ENCODE results near the gene IFIT3.

Gene IFIT3

DNA sequence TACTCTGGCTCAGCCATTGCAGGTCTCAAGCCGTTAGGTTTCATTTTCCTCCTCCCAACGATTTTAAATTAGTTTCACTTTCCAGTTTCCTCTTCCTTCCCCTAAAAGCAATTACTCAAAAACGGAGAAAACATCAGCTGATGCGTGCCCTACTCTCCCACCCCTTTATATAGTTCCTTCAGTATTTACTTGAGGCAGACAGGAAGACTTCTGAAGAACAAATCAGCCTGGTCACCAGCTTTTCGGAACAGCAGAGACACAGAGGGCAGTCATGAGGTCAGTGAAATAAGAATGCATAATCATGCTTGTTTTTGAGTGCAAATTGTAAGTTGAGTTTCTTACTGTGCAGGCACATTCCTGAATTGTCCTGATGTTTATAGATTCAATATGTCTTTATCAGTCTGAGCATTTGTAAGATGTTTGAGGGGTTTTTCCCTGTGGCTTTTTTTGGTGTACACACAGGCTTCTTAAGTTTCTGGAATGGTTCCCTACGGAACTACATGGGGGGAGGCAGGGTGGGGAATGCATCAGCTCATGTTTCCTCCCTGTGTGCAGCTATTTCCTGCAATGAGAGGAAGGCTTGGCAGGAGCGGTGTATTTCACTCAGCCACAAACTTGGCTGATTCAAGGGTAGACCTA, at the start of gene IFIT3 (continued):
- TF ChIP-seq, protein P1, sequence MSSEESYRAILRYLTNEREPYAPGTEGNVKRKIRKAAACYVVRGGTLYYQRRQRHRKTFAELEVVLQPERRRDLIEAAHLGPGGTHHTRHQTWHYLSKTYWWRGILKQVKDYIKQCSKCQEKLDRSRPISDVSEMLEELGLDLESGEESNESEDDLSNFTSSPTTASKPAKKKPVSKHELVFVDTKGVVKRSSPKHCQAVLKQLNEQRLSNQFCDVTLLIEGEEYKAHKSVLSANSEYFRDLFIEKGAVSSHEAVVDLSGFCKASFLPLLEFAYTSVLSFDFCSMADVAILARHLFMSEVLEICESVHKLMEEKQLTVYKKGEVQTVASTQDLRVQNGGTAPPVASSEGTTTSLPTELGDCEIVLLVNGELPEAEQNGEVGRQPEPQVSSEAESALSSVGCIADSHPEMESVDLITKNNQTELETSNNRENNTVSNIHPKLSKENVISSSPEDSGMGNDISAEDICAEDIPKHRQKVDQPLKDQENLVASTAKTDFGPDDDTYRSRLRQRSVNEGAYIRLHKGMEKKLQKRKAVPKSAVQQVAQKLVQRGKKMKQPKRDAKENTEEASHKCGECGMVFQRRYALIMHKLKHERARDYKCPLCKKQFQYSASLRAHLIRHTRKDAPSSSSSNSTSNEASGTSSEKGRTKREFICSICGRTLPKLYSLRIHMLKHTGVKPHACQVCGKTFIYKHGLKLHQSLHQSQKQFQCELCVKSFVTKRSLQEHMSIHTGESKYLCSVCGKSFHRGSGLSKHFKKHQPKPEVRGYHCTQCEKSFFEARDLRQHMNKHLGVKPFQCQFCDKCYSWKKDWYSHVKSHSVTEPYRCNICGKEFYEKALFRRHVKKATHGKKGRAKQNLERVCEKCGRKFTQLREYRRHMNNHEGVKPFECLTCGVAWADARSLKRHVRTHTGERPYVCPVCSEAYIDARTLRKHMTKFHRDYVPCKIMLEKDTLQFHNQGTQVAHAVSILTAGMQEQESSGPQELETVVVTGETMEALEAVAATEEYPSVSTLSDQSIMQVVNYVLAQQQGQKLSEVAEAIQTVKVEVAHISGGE (tag by site-specific recombination; conservative IDR thresholded peaks at IDR 0.05; ENCODE audit: low read depth): peak; percentile 84
- TF ChIP-seq, protein P2, sequence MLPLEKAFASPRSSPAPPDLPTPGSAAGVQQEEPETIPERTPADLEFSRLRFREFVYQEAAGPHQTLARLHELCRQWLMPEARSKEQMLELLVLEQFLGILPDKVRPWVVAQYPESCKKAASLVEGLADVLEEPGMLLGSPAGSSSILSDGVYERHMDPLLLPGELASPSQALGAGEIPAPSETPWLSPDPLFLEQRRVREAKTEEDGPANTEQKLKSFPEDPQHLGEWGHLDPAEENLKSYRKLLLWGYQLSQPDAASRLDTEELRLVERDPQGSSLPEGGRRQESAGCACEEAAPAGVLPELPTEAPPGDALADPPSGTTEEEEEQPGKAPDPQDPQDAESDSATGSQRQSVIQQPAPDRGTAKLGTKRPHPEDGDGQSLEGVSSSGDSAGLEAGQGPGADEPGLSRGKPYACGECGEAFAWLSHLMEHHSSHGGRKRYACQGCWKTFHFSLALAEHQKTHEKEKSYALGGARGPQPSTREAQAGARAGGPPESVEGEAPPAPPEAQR (tag by site-specific recombination; IDR thresholded peaks at IDR 0.05): no peak
- TF ChIP-seq ZNF501 (tag by site-specific recombination; IDR thresholded peaks at IDR 0.05) (no peak), ZNF366 (tag by site-specific recombination; conservative IDR thresholded peaks at IDR 0.05) (0 out of 2 replicates have a peak, but pooled peaks have one; percentile 16), ZNF174 (tag by site-specific recombination; IDR thresholded peaks at IDR 0.05) (no peak), ZNF10 (tag by site-specific recombination; IDR thresholded peaks at IDR 0.05) (no peak), ZNF248 (tag by site-specific recombination; IDR thresholded peaks at IDR 0.05) (no peak), ZNF544 (tag by site-specific recombination; IDR thresholded peaks at IDR 0.05) (no peak), ZNF341 (tag by site-specific recombination; IDR thresholded peaks at IDR 0.05; ENCODE audit: low read depth) (peak; percentile 72), ZNF560 (tag by site-specific recombination; IDR thresholded peaks at IDR 0.05; ENCODE audit: borderline replicate concordance) (no peak), ZNF274 (IDR thresholded peaks at IDR 0.05; ENCODE audit: low read length) (no peak), ZNF274 (tag by site-specific recombination; IDR thresholded peaks at IDR 0.05; ENCODE audit: borderline replicate concordance) (no peak), SETDB1 (IDR thresholded peaks at IDR 0.05; ENCODE audit: insufficient read length, low read length) (no peak), ZNF23 (tag by site-specific recombination; IDR thresholded peaks at IDR 0.05; ENCODE audit: borderline replicate concordance) (no peak), BCL11B (tag by site-specific recombination; IDR thresholded peaks at IDR 0.05; ENCODE audit: low read depth) (no peak)
- TF ChIP-seq, protein P3, sequence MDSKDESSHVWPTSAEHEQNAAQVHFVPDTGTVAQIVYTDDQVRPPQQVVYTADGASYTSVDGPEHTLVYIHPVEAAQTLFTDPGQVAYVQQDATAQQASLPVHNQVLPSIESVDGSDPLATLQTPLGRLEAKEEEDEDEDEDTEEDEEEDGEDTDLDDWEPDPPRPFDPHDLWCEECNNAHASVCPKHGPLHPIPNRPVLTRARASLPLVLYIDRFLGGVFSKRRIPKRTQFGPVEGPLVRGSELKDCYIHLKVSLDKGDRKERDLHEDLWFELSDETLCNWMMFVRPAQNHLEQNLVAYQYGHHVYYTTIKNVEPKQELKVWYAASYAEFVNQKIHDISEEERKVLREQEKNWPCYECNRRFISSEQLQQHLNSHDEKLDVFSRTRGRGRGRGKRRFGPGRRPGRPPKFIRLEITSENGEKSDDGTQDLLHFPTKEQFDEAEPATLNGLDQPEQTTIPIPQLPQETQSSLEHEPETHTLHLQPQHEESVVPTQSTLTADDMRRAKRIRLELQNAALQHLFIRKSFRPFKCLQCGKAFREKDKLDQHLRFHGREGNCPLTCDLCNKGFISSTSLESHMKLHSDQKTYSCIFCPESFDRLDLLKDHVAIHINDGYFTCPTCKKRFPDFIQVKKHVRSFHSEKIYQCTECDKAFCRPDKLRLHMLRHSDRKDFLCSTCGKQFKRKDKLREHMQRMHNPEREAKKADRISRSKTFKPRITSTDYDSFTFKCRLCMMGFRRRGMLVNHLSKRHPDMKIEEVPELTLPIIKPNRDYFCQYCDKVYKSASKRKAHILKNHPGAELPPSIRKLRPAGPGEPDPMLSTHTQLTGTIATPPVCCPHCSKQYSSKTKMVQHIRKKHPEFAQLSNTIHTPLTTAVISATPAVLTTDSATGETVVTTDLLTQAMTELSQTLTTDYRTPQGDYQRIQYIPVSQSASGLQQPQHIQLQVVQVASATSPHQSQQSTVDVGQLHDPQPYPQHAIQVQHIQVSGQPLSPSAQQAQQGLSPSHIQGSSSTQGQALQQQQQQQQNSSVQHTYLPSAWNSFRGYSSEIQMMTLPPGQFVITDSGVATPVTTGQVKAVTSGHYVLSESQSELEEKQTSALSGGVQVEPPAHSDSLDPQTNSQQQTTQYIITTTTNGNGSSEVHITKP (tag by site-specific recombination; IDR thresholded peaks at IDR 0.05): peak; percentile 49; the same call in 1 of the 2 replicates
- TF ChIP-seq, protein P4, sequence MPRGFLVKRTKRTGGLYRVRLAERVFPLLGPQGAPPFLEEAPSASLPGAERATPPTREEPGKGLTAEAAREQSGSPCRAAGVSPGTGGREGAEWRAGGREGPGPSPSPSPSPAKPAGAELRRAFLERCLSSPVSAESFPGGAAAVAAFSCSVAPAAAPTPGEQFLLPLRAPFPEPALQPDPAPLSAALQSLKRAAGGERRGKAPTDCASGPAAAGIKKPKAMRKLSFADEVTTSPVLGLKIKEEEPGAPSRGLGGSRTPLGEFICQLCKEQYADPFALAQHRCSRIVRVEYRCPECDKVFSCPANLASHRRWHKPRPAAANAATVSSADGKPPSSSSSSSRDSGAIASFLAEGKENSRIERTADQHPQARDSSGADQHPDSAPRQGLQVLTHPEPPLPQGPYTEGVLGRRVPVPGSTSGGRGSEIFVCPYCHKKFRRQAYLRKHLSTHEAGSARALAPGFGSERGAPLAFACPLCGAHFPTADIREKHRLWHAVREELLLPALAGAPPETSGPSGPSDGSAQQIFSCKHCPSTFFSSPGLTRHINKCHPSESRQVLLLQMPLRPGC (tag by site-specific recombination; IDR thresholded peaks at IDR 0.05): peak; percentile 56; the same call in 1 of the 2 replicates
- TF ChIP-seq, protein P5, sequence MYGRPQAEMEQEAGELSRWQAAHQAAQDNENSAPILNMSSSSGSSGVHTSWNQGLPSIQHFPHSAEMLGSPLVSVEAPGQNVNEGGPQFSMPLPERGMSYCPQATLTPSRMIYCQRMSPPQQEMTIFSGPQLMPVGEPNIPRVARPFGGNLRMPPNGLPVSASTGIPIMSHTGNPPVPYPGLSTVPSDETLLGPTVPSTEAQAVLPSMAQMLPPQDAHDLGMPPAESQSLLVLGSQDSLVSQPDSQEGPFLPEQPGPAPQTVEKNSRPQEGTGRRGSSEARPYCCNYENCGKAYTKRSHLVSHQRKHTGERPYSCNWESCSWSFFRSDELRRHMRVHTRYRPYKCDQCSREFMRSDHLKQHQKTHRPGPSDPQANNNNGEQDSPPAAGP (tag by site-specific recombination; IDR thresholded peaks at IDR 0.05): no peak
